GM18498 (cell line): ENCODE results near the gene SNRPB2.

ENCODE experiments used
- ATAC-seq: cut with Tn5 transposase; IDR thresholded peaks from one replicate; pipeline ENCODE4 v1.9.1; 2021; ENCODE audit warnings: mild to moderate bottlenecking, moderate library complexity; ENCODE audit not compliant: unreplicated experiment

Gene SNRPB2

DNA sequence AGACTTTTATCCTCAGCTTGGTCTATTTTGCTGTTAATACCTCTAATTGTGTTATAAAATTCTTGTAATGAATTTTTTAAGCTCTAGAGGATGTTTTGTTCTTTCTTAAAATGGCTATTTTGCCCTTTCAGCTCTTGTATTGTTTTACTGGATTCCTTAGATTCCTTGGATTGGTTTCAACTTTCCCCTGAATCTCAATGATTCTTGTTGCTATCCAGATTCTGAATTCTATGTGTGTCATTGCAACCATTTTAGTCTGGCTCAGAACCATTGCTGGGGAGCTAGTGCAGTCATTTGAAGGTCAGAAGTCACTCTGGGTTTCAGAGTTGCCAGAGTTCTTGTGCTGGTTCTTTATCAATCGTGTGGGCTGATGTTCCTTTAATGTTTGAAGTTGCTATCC lies 55.4 kb downstream of the SNRPB2 start:
- ATAC-seq = no peak
